ENCODE data around the gene TFAP2B.

GRCh38 chr6:50820869-50821264 is 2.2 kb downstream of the TFAP2B start:
- no peak for TF ChIP-seq EZH2phosphoT487 (IDR thresholded peaks at IDR 0.05)
- TF ChIP-seq, protein P1, sequence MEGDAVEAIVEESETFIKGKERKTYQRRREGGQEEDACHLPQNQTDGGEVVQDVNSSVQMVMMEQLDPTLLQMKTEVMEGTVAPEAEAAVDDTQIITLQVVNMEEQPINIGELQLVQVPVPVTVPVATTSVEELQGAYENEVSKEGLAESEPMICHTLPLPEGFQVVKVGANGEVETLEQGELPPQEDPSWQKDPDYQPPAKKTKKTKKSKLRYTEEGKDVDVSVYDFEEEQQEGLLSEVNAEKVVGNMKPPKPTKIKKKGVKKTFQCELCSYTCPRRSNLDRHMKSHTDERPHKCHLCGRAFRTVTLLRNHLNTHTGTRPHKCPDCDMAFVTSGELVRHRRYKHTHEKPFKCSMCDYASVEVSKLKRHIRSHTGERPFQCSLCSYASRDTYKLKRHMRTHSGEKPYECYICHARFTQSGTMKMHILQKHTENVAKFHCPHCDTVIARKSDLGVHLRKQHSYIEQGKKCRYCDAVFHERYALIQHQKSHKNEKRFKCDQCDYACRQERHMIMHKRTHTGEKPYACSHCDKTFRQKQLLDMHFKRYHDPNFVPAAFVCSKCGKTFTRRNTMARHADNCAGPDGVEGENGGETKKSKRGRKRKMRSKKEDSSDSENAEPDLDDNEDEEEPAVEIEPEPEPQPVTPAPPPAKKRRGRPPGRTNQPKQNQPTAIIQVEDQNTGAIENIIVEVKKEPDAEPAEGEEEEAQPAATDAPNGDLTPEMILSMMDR (IDR thresholded peaks at IDR 0.05): no peak

Measured in neural progenitor cell (in vitro differentiated cells).